ENCODE data around the gene S1PR5.

The S1PR5 gene

DNA sequence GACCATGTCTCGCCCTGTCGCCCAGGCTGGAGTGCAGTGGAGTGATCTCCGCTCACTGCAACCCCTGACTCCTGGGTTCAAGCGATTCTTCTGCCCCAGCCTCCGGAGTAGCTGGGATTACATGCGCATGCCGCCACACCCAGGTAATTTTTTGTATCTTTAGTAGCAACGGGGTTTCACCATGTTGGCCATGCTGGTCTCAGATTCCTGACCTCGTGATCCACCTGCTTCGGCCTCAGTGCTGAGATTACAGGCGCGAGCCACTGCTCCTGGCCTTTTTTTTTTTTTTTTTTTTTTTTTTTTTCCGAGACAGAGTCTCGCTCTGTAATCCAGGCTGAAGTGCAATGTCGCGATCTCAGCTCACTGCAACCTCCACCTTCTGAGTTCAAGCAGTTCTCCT, 9.2 kb downstream of the S1PR5 start:
- TF ChIP-seq, protein P1, sequence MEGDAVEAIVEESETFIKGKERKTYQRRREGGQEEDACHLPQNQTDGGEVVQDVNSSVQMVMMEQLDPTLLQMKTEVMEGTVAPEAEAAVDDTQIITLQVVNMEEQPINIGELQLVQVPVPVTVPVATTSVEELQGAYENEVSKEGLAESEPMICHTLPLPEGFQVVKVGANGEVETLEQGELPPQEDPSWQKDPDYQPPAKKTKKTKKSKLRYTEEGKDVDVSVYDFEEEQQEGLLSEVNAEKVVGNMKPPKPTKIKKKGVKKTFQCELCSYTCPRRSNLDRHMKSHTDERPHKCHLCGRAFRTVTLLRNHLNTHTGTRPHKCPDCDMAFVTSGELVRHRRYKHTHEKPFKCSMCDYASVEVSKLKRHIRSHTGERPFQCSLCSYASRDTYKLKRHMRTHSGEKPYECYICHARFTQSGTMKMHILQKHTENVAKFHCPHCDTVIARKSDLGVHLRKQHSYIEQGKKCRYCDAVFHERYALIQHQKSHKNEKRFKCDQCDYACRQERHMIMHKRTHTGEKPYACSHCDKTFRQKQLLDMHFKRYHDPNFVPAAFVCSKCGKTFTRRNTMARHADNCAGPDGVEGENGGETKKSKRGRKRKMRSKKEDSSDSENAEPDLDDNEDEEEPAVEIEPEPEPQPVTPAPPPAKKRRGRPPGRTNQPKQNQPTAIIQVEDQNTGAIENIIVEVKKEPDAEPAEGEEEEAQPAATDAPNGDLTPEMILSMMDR (conservative IDR thresholded peaks at IDR 0.05), result no peak
- H3K27ac ChIP-seq, result no peak overlapping the region

DNA sequence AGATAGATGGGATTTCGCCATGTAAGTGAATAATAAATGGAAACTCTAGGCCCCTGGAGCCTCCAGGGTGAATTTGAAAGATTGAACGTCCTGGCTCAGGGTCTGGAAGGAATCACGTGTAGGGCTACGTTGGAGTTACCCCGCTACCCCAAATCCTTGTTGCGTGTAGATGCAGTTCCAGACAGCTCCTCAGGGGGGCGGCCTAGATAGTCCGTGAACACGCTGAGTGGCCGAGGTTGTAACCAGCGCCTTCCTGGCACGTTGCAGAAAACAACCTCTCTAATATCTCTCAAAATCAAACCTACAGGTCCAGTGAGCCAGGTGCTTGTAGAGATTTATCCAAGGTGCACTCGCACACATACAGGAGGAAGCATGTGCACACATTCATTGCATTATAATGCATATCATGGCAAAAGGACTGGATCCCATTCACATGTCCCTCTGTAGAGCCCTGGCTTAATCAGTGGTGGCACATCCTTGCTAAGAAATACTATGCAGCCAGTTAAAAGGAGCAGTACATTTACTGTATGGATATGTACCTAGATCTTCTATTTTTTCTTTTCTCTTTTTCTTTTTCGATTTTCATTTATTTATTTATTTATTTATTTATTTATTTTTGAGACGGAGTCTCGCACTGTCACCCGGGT, 11.5 kb downstream of the S1PR5 start:
- H3K27ac ChIP-seq, result no peak overlapping the region
- TF ChIP-seq, protein P1 (conservative IDR thresholded peaks at IDR 0.05), result peak; percentile 63

DNA sequence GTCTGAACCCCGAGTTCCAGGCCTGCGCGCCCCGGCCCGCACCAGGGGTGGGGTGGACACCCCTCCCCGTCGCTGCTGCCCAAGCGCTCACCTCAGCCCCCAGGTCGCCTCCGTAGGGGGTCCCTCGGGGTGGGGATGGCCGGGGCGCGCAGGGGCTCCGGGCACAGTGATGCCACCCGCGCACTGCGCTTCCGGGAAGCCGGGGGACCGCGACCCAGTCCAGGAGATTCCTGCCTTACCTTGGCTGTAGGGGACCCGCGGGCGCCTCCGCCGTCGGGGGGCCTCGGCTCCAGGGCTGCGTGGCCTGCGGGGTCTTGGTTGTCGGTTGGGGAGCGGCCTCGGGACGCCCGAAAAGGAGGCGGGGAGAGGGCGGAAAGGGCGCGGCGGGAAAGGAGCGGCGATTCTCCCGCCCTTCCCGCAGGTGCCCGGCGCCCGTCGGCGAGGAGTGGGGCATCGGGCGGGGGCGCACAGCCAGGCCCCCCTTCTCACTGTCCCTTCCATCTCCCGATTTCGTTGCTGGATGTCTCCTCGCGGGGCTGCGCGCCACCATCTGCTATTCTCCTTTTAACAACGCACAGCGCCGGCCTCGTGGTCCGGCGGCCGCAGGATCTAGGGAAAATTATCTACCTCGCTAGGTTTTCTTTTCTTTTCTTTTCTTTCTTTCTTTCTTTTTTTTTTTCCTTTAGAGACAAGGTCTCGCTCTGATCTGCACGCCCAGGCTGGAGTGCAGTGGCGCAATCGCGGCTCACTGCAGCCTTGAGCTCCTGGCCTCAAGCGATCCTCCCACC, 14.1 kb downstream of the S1PR5 start, which contains the start of gene KEAP1:
Gene KEAP1 (minus strand): TSS at position 355 of the 788 bp plus-strand sequence. CDS start 3,323 bp downstream, outside the sequence.
- TF ChIP-seq, protein P1 (conservative IDR thresholded peaks at IDR 0.05), result no peak
- H3K27ac ChIP-seq, result peak within 1 kb of the TSS; percentile 98

DNA sequence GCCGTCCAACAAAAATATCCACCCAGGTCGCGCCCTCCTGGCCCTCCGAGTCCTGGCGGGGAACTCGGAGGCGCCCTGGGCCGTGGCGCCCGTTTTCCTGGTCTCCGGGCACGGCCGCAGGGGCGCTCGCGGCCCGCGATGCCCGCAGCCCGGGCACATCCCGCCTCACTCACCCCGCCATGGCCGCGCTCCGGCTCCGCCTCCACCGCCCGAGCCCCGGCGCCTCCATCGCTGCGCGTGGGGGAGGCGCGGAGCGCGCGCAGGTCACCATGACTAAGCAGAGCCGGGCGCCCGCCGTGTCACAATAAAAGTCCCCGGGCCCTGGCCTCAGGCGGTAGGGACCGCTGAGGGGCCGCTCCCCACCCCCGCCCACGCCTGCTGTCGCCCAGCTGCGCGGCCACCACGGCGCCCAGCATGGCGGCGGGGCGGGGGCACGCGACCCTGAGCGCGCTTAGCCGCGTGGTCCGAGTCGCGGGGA, 14.7 kb downstream of the S1PR5 start:
- TF ChIP-seq, protein P1 (conservative IDR thresholded peaks at IDR 0.05), result no peak
- peak overlapping the region; percentile 98 for H3K27ac ChIP-seq

DNA sequence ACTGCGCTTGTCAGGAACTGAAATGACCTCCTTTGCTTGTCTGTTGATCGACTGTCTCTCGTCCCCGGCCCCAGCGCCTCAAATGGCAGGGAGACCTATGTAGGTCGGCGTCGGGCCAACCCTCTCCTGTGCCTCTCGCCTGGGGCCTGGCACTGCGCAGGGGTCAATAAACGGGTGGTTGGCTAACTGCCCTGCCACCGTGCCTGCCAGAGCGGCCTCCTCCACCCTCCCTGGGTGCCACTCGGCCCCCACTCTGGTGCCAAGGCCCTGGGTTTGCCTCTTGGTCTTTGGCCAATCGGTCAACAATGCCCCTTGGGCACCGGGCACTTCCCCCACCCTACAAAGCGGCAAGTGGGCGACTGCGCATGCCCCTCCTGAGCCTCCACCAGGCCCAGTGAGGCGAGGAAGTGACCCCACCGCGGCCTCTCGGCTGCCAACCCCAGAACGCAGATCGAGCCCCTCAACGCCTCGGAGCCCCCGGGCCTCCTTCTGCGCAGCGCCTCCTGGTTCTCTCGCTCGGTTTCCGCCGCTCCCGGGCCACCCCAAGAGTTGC, 15.2 kb downstream of the S1PR5 start:
- TF ChIP-seq, protein P1 (conservative IDR thresholded peaks at IDR 0.05), result no peak
- peak overlapping the region; percentile 98 for H3K27ac ChIP-seq

DNA sequence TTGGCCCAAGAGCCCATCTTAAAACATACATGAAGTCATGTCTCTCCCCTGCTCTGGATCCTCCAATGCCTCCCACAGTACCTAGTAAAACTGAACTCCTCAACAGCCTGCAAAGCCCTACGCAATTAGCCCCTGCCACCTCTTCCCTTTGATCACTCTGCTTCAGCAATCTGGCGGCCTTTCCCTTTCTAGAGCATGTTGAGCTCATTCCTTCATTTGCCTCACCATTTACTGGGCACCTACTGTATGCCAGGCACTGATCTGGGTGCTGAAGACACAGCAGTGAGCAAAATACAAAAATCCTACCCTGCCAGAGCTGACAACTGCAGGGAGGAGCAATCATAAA, 17.0 kb downstream of the S1PR5 start:
- TF ChIP-seq, protein P1 (conservative IDR thresholded peaks at IDR 0.05), result no peak
- H3K27ac ChIP-seq, result no peak overlapping the region

DNA sequence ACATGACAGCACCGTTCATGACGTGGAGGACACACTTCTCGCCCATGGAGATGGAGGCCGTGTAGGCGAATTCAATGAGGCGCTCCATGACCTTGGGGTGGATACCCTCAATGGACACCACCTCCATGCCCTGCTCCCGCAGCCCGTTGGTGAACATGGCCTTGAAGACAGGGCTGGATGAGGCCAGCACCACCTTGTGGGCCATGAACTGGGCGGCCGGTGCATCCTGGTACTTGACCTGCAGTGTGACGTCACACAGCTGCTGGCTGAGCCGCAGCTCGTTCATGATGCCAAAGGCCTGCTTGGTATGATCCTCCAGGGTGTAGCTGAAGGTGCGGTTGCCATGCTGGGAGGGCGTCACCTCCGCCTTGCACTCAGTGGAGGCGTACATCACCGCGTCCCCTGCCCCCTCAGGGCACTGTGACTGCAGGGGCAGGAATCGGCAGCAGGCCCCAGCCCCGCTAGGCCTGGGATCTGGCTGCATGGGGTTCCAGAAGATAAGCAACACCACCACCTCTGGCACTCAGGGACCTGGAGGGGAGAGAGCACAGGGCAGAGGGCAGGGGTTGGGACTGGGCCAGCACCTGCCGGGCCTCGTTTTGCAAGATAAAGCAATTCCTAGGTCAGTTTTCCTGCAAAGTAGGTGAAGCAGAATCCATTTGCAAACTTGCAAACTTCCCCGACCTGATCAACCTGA, 17.5 kb downstream of the S1PR5 start:
- TF ChIP-seq, protein P1 (conservative IDR thresholded peaks at IDR 0.05), result no peak
- H3K27ac ChIP-seq, result no peak overlapping the region

Data from VCaP (cell line).